Endothelial cell of umbilical vein (primary cell): ENCODE results near the gene TMEM233. TPM values are rescaled to one million over a fixed set of nuclear protein-coding genes. Genes with fewer than 3 reads are reported as not detected.

ENCODE experiments used
- BruUV-seq: library from RNA; stranded (reverse); fragments of 400-500 nt; replicated peaks from 2 replicates; lab custom pipeline; 2021; lab: Mats Ljungman, UMichigan
- CTCF ChIA-PET: fragments of 300-600, 350-600 bp; sonication (Branson Sonifier 250); formaldehyde crosslinking; loops from one replicate; lab custom pipeline; 2021; ENCODE audit warnings: antibody characterized with exemption, inconsistent platforms; lab: Charles Lee
- POLR2A ChIA-PET: fragments of 300-600, 350-600 bp; sonication (Branson Sonifier 250); formaldehyde crosslinking; loops from one replicate; lab custom pipeline; 2021; ENCODE audit warnings: antibody characterized with exemption, inconsistent platforms; lab: Charles Lee
- DNase-seq: peaks from one replicate; pipeline ENCODE4 v3.0.0-alpha.2; 2011; ENCODE audit warnings: low read depth, low spot score
- FAIRE-seq: peaks from 2 replicates; lab custom pipeline; 2011; peaks lifted over from hg19 to GRCh38; lab: Jason Lieb, UNC
- H2AFZ ChIP-seq: 2 replicates; pipeline ENCODE4 v1.6.0; 2012; ENCODE audit warnings: low read depth, low read length, control low read depth, inconsistent platforms
- H3K27ac ChIP-seq: 2 replicates; pipeline ENCODE4 v1.5.1; 2011; ENCODE audit warnings: low read depth, mild to moderate bottlenecking, control low read depth, low read length, moderate library complexity; ENCODE audit not compliant: insufficient read depth
- H3K27me3 ChIP-seq, 2 experiments: 2 replicates each; pipeline versions ENCODE4 v1.6.0 to v1.6.1; 2011; ENCODE audit warnings: low read length in 2 of 2, mixed read lengths in 1 of 2; ENCODE audit not compliant: control insufficient read depth in 2 of 2, insufficient read depth in 2 of 2
- H3K36me3 ChIP-seq, 2 experiments: 2 replicates in 1 of 2; 3 replicates in 1 of 2; pipeline ENCODE4 v1.5.1; 2011; ENCODE audit warnings: low read length in 2 of 2, mild to moderate bottlenecking in 1 of 2, moderate library complexity in 1 of 2; ENCODE audit not compliant: control insufficient read depth in 2 of 2, insufficient read depth in 2 of 2; ENCODE audit errors: extremely low read depth in 1 of 2
- H3K4me1 ChIP-seq: 3 replicates; pipeline ENCODE4 v1.5.1; 2011; ENCODE audit warnings: mild to moderate bottlenecking, low read length; ENCODE audit not compliant: control insufficient read depth, insufficient read depth; ENCODE audit errors: extremely low read depth
- H3K4me2 ChIP-seq: 2 replicates; pipeline ENCODE4 v1.6.1; 2011; ENCODE audit warnings: low read length, control low read depth, mixed read lengths; ENCODE audit not compliant: insufficient read depth
- H3K4me3 ChIP-seq, 3 experiments: fragments of 200-600 bp in 1 of 3; sonication (generic), shearing (Covaris generic) in 1 of 3; replicated peaks in 1 of 3; 2 replicates each; pipeline ENCODE4 v1.5.1; 2011 to 2016; ENCODE audit warnings: control low read depth in 3 of 3, low read length in 3 of 3, mild to moderate bottlenecking in 2 of 3, inconsistent platforms in 1 of 3, low read depth in 1 of 3, moderate library complexity in 1 of 3; ENCODE audit not compliant: insufficient read depth in 1 of 3
- H3K79me2 ChIP-seq: 2 replicates; pipeline ENCODE4 v1.6.0; 2012; ENCODE audit warnings: low read length, inconsistent platforms; ENCODE audit not compliant: control insufficient read depth, insufficient read depth
- H3K9ac ChIP-seq: replicated peaks from 2 replicates; pipeline ENCODE3; 2011; ENCODE audit warnings: low read length, control low read depth; ENCODE audit not compliant: insufficient read depth; ENCODE audit errors: extremely low read depth
- H3K9me1 ChIP-seq: replicated peaks from 3 replicates; pipeline ENCODE4 v1.6.0; 2011; ENCODE audit warnings: mild to moderate bottlenecking, low read length; ENCODE audit not compliant: control insufficient read depth, insufficient read depth; ENCODE audit errors: extremely low read depth
- H3K9me3 ChIP-seq: replicated peaks from 2 replicates; pipeline ENCODE4 v1.5.1; 2012; ENCODE audit warnings: low read length, inconsistent platforms; ENCODE audit not compliant: control insufficient read depth, insufficient read depth
- H4K20me1 ChIP-seq: replicated peaks from 2 replicates; pipeline ENCODE3; 2011; ENCODE audit warnings: mild to moderate bottlenecking, low read length; ENCODE audit not compliant: control insufficient read depth, insufficient read depth; ENCODE audit errors: extremely low read depth
- EZH2 ChIP-seq: IDR thresholded peaks from 2 replicates; pipeline ENCODE4 v1.6.1; 2012; ENCODE audit warnings: borderline replicate concordance, low read depth, mild to moderate bottlenecking, moderate library complexity, low read length, inconsistent platforms; ENCODE audit not compliant: severe bottlenecking
- FOS ChIP-seq: IDR thresholded peaks from 2 replicates; pipeline ENCODE4 v1.6.1; 2011; ENCODE audit warnings: mild to moderate bottlenecking, low read length, moderate library complexity, borderline replicate concordance; ENCODE audit not compliant: insufficient read depth
- GATA2 ChIP-seq: IDR thresholded peaks from 2 replicates; pipeline ENCODE4 v1.7.0; 2011; ENCODE audit warnings: low read depth, mild to moderate bottlenecking, moderate library complexity, mixed read lengths, low read length; ENCODE audit not compliant: insufficient read length, insufficient read depth
- JUN ChIP-seq: IDR thresholded peaks from 2 replicates; pipeline ENCODE4 v1.6.1; 2011; ENCODE audit warnings: borderline replicate concordance, low read depth; ENCODE audit not compliant: insufficient read length, insufficient read depth
- MYC ChIP-seq: IDR thresholded peaks from one replicate; pipeline ENCODE4 v1.6.1; 2011; ENCODE audit warnings: mild to moderate bottlenecking, low read depth, low read length
- POLR2A ChIP-seq: IDR thresholded peaks from 2 replicates; pipeline ENCODE4 v1.6.1; 2012; ENCODE audit warnings: low read depth, mild to moderate bottlenecking, control low read depth, low read length
- POLR2AphosphoS5 ChIP-seq: IDR thresholded peaks from 2 replicates; pipeline ENCODE4 v1.6.1; 2012; ENCODE audit warnings: low read depth, mild to moderate bottlenecking, control low read depth, low read length, moderate library complexity; ENCODE audit not compliant: insufficient read depth
- dilution Hi-C: fragments of 300-500 bp; cut with MboI; formaldehyde crosslinking; loops from one replicate; pipeline ENCODE4 v1.15.0; 2019; ENCODE audit warnings: low sequenced_read_pairs; ENCODE audit not compliant: extremely low pct_ligation_motif_present
- intact Hi-C: fragments of 100-400 bp; cut with micrococcal nuclease; formaldehyde crosslinking; loops from one replicate; pipeline ENCODE4 v1.10.0; 2022
- polyA plus RNA-seq, 4 experiments: library from polyadenylated mRNA; depleted of rRNA in 3 of 4; stranded (reverse) in 3 of 4; unstranded in 1 of 4; fragments of >200 nt; gene quantifications; 2 replicates each; pipeline versions ENCODE4 v1.2.1 to v1.2.3, GENCODE V29; 2011 to 2012; ENCODE audit warnings: missing spikeins in 1 of 4
- small RNA-seq: library from RNA; depleted of rRNA; stranded (forward); fragments of <200 nt; gene quantifications from one replicate; pipeline ENCODE3, GENCODE V24; 2012; ENCODE audit warnings: low replicate concordance, low read depth; ENCODE audit not compliant: insufficient read depth, insufficient read length
- total RNA-seq: library from RNA; stranded (reverse); gene quantifications from 2 replicates; pipeline ENCODE4 v1.2.3, GENCODE V29; 2021
- TF ChIP-seq, protein P1 (sequence below), 2 donors: IDR thresholded peaks; 1 replicate in 1 of 2; 2 replicates in 1 of 2; pipeline ENCODE4 v1.5.1; 2011; ENCODE audit warnings: low read length in 2 of 2, mild to moderate bottlenecking in 2 of 2, moderate library complexity in 2 of 2, control low read depth in 1 of 2, inconsistent platforms in 1 of 2, low read depth in 1 of 2; ENCODE audit not compliant: insufficient read depth in 1 of 2; ENCODE audit errors: extremely low read depth in 1 of 2

The TMEM233 gene
- total and polyA plus RNA-seq, 2 donors (not counting 3 experiments of a cell fraction or from before 2014, with no cell fraction given): 0.01 TPM; not detected in 1

DNA sequence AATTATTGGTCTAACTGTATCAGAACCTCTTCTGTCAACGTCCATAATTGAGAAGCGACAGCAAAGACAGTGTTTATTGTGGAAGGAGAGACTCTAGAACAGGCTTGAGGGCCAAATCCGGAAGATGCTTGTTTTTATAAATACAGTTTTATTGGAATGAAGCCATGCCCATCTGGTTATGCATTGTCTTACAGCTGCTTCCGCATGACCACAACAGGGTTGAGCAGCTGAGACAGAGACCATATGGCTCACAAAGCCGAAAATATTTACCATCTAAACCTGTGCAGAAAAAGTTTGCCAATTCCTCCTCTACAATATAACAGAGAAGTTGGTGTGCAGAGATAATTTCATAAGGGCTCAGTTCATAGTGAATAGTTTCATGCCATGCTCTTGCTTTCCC, 98.8 kb downstream of the TMEM233 start:
- Histone ChIP-seq H3K9me1 (no peaks in the 10 kb centered on the region), H3K9me3 (no peaks in the 10 kb centered on the region), H3K27ac (peak overlapping the region; percentile 50), H3K27me3 (no peaks in the 10 kb centered on the region), H3K4me2 (peak overlapping the region; percentile 78), H4K20me1 (no peaks in the 10 kb centered on the region), H3K4me3 (no peak overlapping the region), H3K36me3 (no peaks in the 10 kb centered on the region), H3K4me1 (peaks cover 30% of the 10 kb centered on the region), H3K79me2 (no peaks in the 10 kb centered on the region), H3K9ac (peak overlapping the region; percentile 40), H2AFZ (no peak overlapping the region)
- no peak for FAIRE-seq
- TF ChIP-seq JUN: peak; percentile 40
- TF ChIP-seq POLR2A: no peak
- TF ChIP-seq, protein P1, sequence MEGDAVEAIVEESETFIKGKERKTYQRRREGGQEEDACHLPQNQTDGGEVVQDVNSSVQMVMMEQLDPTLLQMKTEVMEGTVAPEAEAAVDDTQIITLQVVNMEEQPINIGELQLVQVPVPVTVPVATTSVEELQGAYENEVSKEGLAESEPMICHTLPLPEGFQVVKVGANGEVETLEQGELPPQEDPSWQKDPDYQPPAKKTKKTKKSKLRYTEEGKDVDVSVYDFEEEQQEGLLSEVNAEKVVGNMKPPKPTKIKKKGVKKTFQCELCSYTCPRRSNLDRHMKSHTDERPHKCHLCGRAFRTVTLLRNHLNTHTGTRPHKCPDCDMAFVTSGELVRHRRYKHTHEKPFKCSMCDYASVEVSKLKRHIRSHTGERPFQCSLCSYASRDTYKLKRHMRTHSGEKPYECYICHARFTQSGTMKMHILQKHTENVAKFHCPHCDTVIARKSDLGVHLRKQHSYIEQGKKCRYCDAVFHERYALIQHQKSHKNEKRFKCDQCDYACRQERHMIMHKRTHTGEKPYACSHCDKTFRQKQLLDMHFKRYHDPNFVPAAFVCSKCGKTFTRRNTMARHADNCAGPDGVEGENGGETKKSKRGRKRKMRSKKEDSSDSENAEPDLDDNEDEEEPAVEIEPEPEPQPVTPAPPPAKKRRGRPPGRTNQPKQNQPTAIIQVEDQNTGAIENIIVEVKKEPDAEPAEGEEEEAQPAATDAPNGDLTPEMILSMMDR (IDR thresholded peaks at IDR 0.05; ENCODE audit: extremely low read depth in 1 of 2, insufficient read depth in 1 of 2, low read depth in 1 of 2, low read length in 2 of 2): no peak
- TF ChIP-seq MYC: no peak
- no peak for TF ChIP-seq EZH2
- no peak for TF ChIP-seq GATA2
- peak; percentile 76 for TF ChIP-seq POLR2AphosphoS5
- TF ChIP-seq FOS: no peak
- no TSS peak for BruUV-seq
- dilution Hi-C loops: no loop called here
- POLR2A ChIA-PET: no interaction called here
- CTCF ChIA-PET: interaction anchor here (1.0 to 1.6 kb wide), 4 partner anchors 11 to 88 kb away, joined by 3 to 6 read pairs (median 4); partner anchors contain the start of gene PRKAB1
- DNase-seq: peak; percentile 85
- intact Hi-C loops: no loop called here

Small RNA genes within 50 kb of the gene (small RNA-seq; reads per million reads assigned to genes)
- not detected for gene RN7SKP197

Other genes with a start within 250 kb of the TMEM233 start
- gene PRKAB1, start 74.4 kb downstream of the TMEM233 start, total RNA-seq: 21.9 and 23.1 TPM in 2 replicates
- gene PRKAB1, start 74.4 kb downstream of the TMEM233 start, polyA plus RNA-seq: 25.9 and 27.0 TPM in 2 replicates